ENCODE results near the gene THPO.

The THPO gene

DNA sequence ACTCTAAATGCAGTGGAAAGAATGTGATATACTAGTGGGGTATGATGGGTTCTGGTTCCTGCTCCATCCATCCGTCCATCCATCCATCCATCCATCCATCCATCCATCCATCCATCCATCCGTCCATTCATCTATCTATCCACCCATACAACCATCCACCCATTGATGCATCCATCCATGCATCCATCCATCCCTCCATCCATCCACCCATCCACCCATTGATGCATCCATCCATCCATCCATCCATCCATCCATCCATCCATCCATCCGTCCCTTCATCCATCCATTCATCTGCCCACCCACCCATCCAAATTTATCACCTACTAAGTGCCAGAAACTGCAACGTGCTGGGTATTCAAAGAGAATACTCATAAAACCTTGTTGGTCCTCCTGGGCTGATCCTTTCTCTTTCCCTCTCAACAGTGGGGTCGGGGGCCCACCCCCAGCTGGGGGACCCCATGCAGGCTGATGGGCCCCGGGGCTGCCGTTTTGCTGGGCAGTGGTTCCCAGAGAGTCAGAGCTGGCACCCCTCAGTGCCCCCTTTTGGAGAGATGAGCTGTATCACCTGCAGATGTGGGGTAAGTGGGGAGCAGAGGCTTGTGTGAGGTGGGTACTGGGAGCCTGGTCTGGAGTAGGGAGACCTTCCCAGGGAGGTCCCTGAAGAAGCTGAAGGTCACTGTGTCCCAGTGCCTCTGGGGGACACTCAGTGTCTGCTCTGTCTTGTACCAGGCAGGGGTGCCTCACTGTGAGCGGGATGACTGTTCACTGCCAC lies 10.3 kb upstream of the THPO start:
- TF ChIP-seq ZNF8 (CRISPR knock-in tag; IDR thresholded peaks at IDR 0.05): no peak
- no peak for TF ChIP-seq RARB (CRISPR knock-in tag; IDR thresholded peaks at IDR 0.05)
- TF ChIP-seq ISL1 (CRISPR knock-in tag; IDR thresholded peaks at IDR 0.05): no peak
- TF ChIP-seq, protein P1, sequence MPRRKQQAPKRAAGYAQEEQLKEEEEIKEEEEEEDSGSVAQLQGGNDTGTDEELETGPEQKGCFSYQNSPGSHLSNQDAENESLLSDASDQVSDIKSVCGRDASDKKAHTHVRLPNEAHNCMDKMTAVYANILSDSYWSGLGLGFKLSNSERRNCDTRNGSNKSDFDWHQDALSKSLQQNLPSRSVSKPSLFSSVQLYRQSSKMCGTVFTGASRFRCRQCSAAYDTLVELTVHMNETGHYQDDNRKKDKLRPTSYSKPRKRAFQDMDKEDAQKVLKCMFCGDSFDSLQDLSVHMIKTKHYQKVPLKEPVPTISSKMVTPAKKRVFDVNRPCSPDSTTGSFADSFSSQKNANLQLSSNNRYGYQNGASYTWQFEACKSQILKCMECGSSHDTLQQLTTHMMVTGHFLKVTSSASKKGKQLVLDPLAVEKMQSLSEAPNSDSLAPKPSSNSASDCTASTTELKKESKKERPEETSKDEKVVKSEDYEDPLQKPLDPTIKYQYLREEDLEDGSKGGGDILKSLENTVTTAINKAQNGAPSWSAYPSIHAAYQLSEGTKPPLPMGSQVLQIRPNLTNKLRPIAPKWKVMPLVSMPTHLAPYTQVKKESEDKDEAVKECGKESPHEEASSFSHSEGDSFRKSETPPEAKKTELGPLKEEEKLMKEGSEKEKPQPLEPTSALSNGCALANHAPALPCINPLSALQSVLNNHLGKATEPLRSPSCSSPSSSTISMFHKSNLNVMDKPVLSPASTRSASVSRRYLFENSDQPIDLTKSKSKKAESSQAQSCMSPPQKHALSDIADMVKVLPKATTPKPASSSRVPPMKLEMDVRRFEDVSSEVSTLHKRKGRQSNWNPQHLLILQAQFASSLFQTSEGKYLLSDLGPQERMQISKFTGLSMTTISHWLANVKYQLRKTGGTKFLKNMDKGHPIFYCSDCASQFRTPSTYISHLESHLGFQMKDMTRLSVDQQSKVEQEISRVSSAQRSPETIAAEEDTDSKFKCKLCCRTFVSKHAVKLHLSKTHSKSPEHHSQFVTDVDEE (CRISPR knock-in tag; IDR thresholded peaks at IDR 0.05): no peak
- TF ChIP-seq, protein P2, sequence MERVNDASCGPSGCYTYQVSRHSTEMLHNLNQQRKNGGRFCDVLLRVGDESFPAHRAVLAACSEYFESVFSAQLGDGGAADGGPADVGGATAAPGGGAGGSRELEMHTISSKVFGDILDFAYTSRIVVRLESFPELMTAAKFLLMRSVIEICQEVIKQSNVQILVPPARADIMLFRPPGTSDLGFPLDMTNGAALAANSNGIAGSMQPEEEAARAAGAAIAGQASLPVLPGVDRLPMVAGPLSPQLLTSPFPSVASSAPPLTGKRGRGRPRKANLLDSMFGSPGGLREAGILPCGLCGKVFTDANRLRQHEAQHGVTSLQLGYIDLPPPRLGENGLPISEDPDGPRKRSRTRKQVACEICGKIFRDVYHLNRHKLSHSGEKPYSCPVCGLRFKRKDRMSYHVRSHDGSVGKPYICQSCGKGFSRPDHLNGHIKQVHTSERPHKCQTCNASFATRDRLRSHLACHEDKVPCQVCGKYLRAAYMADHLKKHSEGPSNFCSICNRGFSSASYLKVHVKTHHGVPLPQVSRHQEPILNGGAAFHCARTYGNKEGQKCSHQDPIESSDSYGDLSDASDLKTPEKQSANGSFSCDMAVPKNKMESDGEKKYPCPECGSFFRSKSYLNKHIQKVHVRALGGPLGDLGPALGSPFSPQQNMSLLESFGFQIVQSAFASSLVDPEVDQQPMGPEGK (CRISPR knock-in tag; IDR thresholded peaks at IDR 0.05; ENCODE audit: borderline replicate concordance): no peak
- TF ChIP-seq ZFP30 (CRISPR knock-in tag; IDR thresholded peaks at IDR 0.05): no peak
- TF ChIP-seq, protein P3, sequence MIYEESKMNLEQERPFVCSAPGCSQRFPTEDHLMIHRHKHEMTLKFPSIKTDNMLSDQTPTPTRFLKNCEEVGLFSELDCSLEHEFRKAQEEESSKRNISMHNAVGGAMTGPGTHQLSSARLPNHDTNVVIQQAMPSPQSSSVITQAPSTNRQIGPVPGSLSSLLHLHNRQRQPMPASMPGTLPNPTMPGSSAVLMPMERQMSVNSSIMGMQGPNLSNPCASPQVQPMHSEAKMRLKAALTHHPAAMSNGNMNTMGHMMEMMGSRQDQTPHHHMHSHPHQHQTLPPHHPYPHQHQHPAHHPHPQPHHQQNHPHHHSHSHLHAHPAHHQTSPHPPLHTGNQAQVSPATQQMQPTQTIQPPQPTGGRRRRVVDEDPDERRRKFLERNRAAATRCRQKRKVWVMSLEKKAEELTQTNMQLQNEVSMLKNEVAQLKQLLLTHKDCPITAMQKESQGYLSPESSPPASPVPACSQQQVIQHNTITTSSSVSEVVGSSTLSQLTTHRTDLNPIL (CRISPR knock-in tag; IDR thresholded peaks at IDR 0.05; ENCODE audit: low read depth): no peak
- TF ChIP-seq SNAI2 (CRISPR knock-in tag; IDR thresholded peaks at IDR 0.05): no peak
- no peak for TF ChIP-seq OSR1 (CRISPR knock-in tag; IDR thresholded peaks at IDR 0.05)
- TF ChIP-seq ZNF70 (CRISPR knock-in tag; IDR thresholded peaks at IDR 0.05): no peak
- no peak for ATAC-seq

DNA sequence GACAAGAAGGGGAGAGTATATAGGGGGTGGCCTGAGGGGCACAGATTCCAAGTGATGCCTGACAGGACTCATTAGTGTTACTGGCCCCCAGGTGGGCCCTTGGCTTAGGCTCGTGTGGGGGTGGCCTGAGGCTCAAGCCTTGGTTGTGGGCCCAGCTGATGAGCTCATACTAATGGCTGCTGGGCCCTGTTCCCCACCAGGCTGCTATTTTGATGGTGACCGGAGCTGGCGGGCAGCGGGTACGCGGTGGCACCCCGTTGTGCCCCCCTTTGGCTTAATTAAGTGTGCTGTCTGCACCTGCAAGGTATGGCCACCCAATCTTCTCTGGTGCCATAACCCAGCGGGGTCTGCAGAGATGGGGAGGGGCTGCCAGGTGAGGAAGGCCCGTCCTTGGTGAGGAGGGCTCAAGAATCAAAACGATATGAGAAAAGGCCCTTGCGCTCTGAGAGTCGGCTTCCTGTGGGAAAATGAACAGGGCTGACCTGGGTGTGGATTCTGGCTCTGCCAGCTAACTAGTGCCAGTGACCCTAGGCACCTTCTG lies 9.2 kb upstream of the THPO start:
- TF ChIP-seq OSR1 (CRISPR knock-in tag; IDR thresholded peaks at IDR 0.05): no peak
- TF ChIP-seq, protein P3 (CRISPR knock-in tag; IDR thresholded peaks at IDR 0.05; ENCODE audit: low read depth): no peak
- no peak for TF ChIP-seq CSDC2 (CRISPR knock-in tag; IDR thresholded peaks at IDR 0.05)
- TF ChIP-seq, protein P4, sequence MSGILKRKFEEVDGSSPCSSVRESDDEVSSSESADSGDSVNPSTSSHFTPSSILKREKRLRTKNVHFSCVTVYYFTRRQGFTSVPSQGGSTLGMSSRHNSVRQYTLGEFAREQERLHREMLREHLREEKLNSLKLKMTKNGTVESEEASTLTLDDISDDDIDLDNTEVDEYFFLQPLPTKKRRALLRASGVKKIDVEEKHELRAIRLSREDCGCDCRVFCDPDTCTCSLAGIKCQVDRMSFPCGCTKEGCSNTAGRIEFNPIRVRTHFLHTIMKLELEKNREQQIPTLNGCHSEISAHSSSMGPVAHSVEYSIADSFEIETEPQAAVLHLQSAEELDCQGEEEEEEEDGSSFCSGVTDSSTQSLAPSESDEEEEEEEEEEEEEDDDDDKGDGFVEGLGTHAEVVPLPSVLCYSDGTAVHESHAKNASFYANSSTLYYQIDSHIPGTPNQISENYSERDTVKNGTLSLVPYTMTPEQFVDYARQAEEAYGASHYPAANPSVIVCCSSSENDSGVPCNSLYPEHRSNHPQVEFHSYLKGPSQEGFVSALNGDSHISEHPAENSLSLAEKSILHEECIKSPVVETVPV (CRISPR knock-in tag; IDR thresholded peaks at IDR 0.05): no peak
- TF ChIP-seq ESRRG (CRISPR knock-in tag; IDR thresholded peaks at IDR 0.05): no peak
- no peak for TF ChIP-seq TCF4 (CRISPR knock-in tag; IDR thresholded peaks at IDR 0.05; ENCODE audit: borderline replicate concordance)
- no peak for TF ChIP-seq GLIS3 (CRISPR knock-in tag; IDR thresholded peaks at IDR 0.05)
- no peak for TF ChIP-seq ZC3H10 (CRISPR knock-in tag; IDR thresholded peaks at IDR 0.05)
- TF ChIP-seq ARNTL (CRISPR knock-in tag; IDR thresholded peaks at IDR 0.05; ENCODE audit: borderline replicate concordance, low read depth): no peak
- no peak for TF ChIP-seq TOX (CRISPR knock-in tag; IDR thresholded peaks at IDR 0.05; ENCODE audit: borderline replicate concordance)
- TF ChIP-seq BACH2 (CRISPR knock-in tag; IDR thresholded peaks at IDR 0.05; ENCODE audit: borderline replicate concordance): no peak
- no peak for ATAC-seq

DNA sequence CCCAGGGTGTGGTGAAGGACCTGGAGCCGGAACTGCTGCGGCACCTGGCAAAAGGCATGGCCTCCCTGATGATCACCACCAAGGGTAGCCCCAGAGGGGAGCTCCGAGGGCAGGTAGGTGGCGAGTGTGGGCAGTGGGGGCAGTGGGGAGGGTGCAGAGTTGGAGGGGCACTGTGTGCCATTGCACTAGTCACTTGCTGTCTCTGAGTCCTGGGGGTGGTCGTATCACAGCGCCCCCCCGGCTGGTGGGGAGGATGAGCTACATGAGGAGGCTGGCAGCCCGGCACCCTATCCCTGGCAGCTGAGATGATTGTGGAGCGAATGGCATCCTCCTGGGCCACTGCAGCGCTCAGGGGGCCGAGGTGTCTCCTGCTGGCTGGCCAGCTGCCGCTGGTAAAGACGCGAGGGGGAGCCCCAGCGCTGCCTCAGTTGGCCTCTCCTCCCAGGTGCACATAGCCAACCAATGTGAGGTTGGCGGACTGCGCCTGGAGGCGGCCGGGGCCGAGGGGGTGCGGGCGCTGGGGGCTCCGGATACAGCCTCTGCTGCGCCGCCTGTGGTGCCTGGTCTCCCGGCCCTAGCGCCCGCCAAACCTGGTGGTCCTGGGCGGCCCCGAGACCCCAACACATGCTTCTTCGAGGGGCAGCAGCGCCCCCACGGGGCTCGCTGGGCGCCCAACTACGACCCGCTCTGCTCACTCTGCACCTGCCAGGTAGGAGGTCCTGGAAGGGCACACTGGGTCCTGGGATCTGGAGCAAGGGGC lies 8.2 kb upstream of the THPO start:
- TF ChIP-seq CSDC2 (CRISPR knock-in tag; IDR thresholded peaks at IDR 0.05): no peak
- no peak for TF ChIP-seq ZFP30 (CRISPR knock-in tag; IDR thresholded peaks at IDR 0.05)
- no peak for TF ChIP-seq OSR1 (CRISPR knock-in tag; IDR thresholded peaks at IDR 0.05)
- no peak for TF ChIP-seq ISL1 (CRISPR knock-in tag; IDR thresholded peaks at IDR 0.05)
- no peak for TF ChIP-seq ESRRG (CRISPR knock-in tag; IDR thresholded peaks at IDR 0.05)
- no peak for TF ChIP-seq TOX (CRISPR knock-in tag; IDR thresholded peaks at IDR 0.05; ENCODE audit: borderline replicate concordance)
- no peak for TF ChIP-seq ZNF565 (CRISPR knock-in tag; conservative IDR thresholded peaks at IDR 0.05; ENCODE audit: low read depth)
- ATAC-seq: no peak

Data from SK-N-SH treated with all-trans-retinoic acid at 6 μM for 48 hours (cell line).